GM19467 (cell line): ENCODE measurements around the gene OR10A5.
"Not testable (repeated sequence)": the region's sequence is repeated elsewhere in the genome, so short reads cannot be mapped to it uniquely, and the experiment has no call there.

ENCODE experiments used
- ATAC-seq: cut with Tn5 transposase; IDR thresholded peaks from one replicate; pipeline ENCODE4 v1.9.1; 2021; ENCODE audit warnings: mild to moderate bottlenecking, moderate library complexity; ENCODE audit not compliant: unreplicated experiment

The OR10A5 gene

DNA sequence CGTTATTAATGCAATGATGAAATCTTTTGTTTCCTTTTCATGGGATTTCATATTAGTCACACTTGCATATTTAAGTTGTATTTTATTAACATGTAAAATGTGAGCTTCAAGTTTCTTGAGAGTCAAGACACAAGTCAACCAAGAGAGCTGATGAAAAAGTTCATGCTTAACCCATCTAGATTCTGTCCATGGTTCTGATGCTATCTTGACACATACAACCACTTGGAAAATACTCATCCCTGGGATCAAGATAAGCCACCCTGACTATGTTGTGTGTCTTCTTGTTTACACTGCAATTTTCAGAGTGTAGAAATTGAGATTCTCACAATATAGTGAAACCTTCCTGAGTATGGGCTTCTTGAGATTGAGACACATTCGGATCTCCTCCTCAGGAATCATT is 30.3 kb downstream of the OR10A5 start:
- no peak for ATAC-seq

DNA sequence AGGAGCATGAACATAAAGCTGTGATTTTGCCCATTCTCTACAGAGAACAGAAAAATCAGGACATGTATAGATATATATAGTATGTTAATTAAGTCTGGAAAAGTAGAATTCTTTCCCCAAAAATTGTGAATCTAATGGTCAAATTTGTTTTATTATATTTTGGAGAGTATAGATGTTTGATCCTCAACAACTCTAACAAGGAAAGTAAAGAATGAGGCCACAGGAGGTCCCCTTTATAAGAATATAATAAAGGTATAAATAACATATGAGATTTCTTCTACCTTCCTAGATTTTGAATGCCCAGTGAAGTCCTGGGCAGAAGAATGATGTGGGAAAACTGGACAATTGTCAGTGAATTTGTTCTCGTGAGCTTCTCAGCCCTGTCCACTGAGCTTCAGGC is 30.8 kb downstream of the OR10A5 start, which contains the start of gene OR10A4:
Gene OR10A4, plus strand, starts transcription at position 301 of the 400 bp plus-strand sequence. Its CDS starts 23 bp downstream, at position 324.
- ATAC-seq = no peak

DNA sequence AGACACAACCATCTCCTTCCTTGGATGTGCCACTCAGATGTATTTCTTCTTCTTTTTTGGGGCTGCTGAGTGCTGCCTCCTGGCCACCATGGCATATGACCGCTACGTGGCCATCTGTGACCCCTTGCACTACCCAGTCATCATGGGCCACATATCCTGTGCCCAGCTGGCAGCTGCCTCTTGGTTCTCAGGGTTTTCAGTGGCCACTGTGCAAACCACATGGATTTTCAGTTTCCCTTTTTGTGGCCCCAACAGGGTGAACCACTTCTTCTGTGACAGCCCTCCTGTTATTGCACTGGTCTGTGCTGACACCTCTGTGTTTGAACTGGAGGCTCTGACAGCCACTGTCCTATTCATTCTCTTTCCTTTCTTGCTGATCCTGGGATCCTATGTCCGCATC is 31.4 kb downstream of the OR10A5 start:
- no peak for ATAC-seq

DNA sequence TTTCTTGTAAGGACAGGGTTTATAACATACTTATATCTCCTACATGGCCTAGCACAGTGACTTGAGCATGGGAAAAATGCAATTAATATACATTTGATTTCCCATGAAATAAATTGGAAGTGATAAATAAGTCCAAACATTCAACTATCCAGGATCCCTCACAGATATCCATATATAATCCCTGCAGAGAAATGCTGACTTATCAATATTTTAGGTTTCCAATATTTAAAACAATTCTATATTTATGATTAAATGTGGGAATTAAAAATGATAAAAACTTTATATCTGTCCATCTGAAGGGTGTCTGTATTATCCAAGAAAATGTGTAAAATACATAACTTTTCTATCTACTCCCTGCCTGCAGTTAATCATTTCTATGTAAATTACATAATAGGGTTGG is 37.3 kb downstream of the OR10A5 start:
- ATAC-seq = no peak

DNA sequence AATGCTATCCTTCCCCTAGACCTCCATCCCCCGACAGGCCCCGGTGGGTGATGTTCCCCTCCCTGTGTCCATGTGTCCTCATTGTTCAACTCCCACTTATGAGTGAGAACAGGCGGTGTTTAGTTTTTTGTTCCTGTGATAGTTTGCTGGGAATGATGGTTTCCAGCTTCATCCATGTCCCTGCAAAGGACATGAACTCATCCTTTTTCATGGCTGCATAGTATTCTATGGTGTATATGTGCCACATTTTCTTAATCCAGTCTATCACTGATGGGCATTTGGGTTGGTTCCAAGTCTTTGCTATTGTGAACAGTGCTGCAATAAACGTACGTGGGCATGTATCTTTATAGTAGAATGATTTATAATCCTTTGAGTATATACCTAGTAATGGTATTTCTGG is 42.2 kb downstream of the OR10A5 start:
- ATAC-seq = not testable (repeated sequence)

DNA sequence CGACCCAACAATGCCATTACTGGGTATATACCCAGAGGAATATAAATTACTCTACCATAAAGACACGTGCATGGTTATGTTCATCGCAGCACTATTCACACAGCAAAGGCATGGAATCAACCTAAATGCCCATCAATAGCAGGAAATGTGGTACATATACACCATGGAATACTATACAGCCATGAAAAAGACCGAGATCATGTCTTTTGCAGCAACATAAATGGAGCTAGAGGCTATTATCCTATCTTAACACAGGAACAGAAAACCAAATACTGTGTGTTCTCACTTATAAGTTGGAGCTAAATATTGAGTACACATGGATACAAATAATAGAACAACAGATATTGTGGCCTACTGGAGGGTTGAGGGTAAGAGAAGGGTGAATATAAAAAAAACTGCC is 43.3 kb downstream of the OR10A5 start:
- ATAC-seq = no peak

DNA sequence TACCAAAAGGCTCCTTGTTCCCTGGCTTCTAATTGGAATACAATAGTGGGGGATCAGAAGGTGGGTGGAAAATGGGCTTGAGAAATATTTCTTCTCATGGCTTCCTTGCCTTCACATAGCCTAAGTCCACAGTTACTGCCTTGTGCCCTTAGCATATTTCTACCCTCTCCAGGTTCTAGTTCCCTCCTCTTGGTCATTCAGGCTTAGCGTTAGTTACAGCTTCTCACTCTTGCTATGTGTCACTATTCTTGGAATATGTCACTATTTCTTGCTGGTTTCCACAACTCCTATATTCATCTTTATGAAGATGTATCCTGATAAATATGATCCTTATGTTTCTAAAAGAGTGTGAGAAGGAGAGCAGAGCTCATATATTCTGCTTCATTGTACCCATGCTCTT is 44.4 kb downstream of the OR10A5 start:
- ATAC-seq = no peak

DNA sequence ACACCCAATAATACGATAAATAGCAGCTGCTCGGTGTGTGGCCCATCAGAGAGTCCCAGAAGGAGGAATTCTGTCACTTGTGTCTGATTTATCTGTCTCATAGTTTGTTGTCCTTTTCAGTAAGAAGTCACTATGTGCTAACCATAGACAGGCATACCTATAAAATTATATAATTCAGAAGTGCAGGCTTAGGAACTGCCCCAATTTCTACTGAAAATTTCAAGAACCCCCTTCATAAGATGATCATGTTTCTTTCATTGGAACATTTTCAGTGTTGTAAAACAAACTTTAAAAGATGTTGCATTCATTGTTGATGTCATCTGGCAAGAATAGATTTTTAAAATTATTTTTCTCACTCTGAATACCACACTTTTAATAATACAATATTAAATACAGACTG is 46.9 kb downstream of the OR10A5 start, which contains the start of gene OR2D2:
Gene OR2D2, minus strand, starts transcription at position 101 of the 400 bp plus-strand sequence. Its CDS starts 0 bp downstream, at position 101.
- no peak for ATAC-seq

DNA sequence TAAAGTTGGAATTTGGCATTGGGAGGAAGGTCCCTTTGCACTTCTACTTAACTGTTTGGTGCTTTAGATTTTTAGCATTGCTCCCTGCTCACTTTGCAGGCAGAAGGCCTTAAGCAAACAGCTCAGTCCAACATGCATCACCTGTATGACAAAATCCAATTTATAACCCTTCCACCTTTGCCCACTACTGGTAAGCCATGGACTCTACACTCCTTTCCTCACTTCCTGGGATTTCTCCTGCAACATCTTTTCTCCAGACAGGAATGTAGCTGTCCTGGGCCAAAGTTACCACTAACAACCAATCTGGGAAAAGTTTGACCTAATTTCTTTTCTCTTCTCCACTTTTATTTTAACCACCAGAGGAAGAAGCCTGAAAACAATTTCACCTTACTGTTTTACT is 48.6 kb downstream of the OR10A5 start:
- ATAC-seq = no peak

DNA sequence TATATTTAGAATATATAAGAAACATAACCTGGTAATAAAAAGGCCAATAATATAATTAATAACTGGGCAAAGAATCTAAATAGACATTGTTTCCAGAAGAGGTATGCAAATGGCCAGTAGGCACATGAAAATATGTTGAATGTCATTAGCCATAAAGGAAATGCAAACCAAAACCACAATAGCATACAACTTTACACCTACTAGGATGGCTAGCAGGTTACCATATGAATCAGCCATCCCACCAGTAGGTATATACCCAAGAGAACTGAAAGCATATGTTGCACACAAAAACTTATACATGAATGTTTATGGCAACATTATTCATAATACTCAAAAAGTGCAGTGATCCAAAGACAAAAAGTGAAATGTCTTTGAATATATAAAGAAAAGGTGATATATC is 49.5 kb downstream of the OR10A5 start:
- ATAC-seq = peak; percentile 88
